Suprapubic skin (tissue), 4 donors: ENCODE measurements around the gene NR2F6.

Source experiments
- EP300 ChIP-seq: sonication (generic); formaldehyde crosslinking; IDR thresholded peaks from one replicate; pipeline ENCODE4 v1.6.1; 2017; ENCODE audit warnings: antibody characterized with exemption
- POLR2A ChIP-seq, 2 donors: fragments of 450-650 bp; IDR thresholded peaks; one replicate each; pipeline ENCODE4 v1.6.1; 2017; ENCODE audit warnings: antibody characterized with exemption in 2 of 2, mild to moderate bottlenecking in 2 of 2, moderate library complexity in 2 of 2
- POLR2AphosphoS5 ChIP-seq, 3 donors: sonication (generic); formaldehyde crosslinking; IDR thresholded peaks; one replicate each; pipeline ENCODE4 v1.6.1; 2017; ENCODE audit warnings: antibody characterized with exemption in 3 of 3
- TF ChIP-seq, protein P1 (sequence below), 2 donors: fragments of 200-600 bp in 1 of 2; fragments of 450-650 bp in 1 of 2; sonication (generic) in 1 of 2; IDR thresholded peaks; one replicate each; pipeline ENCODE4 v1.5.1; 2016 to 2019; ENCODE audit warnings: antibody characterized with exemption in 2 of 2, mild to moderate bottlenecking in 1 of 2, moderate library complexity in 1 of 2

GRCh38 chr19:17264641-17264979, 18.9 kb upstream of the NR2F6 start, which contains the start of gene USHBP1:
- TF ChIP-seq, protein P1, sequence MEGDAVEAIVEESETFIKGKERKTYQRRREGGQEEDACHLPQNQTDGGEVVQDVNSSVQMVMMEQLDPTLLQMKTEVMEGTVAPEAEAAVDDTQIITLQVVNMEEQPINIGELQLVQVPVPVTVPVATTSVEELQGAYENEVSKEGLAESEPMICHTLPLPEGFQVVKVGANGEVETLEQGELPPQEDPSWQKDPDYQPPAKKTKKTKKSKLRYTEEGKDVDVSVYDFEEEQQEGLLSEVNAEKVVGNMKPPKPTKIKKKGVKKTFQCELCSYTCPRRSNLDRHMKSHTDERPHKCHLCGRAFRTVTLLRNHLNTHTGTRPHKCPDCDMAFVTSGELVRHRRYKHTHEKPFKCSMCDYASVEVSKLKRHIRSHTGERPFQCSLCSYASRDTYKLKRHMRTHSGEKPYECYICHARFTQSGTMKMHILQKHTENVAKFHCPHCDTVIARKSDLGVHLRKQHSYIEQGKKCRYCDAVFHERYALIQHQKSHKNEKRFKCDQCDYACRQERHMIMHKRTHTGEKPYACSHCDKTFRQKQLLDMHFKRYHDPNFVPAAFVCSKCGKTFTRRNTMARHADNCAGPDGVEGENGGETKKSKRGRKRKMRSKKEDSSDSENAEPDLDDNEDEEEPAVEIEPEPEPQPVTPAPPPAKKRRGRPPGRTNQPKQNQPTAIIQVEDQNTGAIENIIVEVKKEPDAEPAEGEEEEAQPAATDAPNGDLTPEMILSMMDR (IDR thresholded peaks at IDR 0.05) = no peak
- TF ChIP-seq POLR2A (IDR thresholded peaks at IDR 0.05) = no peak
- no peak for TF ChIP-seq EP300
- no peak for TF ChIP-seq POLR2AphosphoS5 (IDR thresholded peaks at IDR 0.05)
